Endometrial microvascular endothelial cells (primary cell): ENCODE results near the gene PTPN5. TPM values are rescaled to one million over a fixed set of nuclear protein-coding genes. Genes with fewer than 3 reads are reported as not detected.
"Not testable (repeated sequence)": the region's sequence is repeated elsewhere in the genome, so short reads cannot be mapped to it uniquely, and the experiment has no call there.

Experiments
- in situ Hi-C: cut with HindIII; loops from 2 replicates; pipeline ENCODE4 v1.10.0; 2017; ENCODE audit warnings: low sequenced_read_pairs, low pct_unique_long_range_greater_than_20kb; ENCODE audit errors: inconsistent ontology term
- total RNA-seq: library from RNA; depleted of rRNA; stranded (reverse); fragments of >200 nt; gene quantifications from one replicate; pipeline ENCODE4 v1.2.3, GENCODE V29; 2015; ENCODE audit errors: inconsistent ontology term

Gene PTPN5
- total RNA-seq, 1 donor from 2014 or later: not detected

DNA sequence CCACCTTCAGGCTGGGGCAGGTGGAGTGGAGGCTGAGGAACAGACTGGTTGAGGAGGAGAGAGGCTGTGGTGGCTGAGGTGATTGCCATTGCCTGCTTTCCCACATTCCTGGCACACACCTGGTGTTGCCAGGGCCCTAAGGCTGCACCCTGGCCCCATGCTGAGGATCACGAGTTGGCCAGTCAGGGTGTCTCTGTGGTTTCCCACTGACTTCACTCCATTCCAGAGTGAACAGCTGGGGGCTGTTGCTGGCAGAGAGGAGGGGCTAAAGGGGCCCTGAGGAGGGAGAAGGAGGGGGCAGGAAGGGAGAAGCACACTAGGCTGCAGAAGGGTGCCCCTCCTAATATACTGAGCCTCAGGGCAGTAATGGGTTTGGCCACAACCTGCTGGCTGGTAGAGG lies 91.2 kb downstream of the PTPN5 start:
- in situ Hi-C loops: no loop called here

DNA sequence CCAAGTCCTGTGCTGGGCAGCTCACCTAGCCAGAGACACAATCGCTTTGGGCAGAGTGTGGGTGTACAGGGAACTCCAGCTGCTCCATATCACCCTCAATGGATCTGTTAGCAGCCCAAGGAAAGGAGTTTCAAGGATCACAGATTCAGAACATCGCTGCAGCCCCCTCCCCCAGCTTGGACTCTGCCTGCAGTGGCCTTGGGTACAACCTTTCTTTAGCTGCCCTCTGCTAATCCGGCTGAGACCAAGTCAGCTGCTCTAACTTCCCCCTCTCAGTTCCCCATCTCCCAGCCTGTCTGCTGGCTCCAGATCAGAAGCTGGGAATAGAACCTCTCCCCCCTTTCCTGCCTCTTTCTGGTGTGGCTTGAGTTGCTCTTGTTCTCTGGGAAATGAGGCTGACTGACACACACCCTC lies 91.7 kb downstream of the PTPN5 start:
- in situ Hi-C loops: no loop called here

- in situ Hi-C loops: no loop called here
These were observed 92.4 kb downstream of the PTPN5 start for GRCh38 chr11:18699269-18699596.

GRCh38 chr11:18698341-18699268 lies 93.0 kb downstream of the PTPN5 start, which contains the start of gene TMEM86A:
TMEM86A (plus strand) TSS chr11:18698779; CDS start chr11:18698887, 108 bp downstream.
- in situ Hi-C loops: no loop called here

GRCh38 chr11:18697576-18697975 lies 94.0 kb downstream of the PTPN5 start:
- in situ Hi-C loops: no loop called here

- in situ Hi-C loops: no loop called here
These were observed 94.9 kb downstream of the PTPN5 start for GRCh38 chr11:18696638-18697225.

GRCh38 chr11:18692941-18693760 lies 98.4 kb downstream of the PTPN5 start:
- in situ Hi-C loops: no loop called here

GRCh38 chr11:18691467-18692140 lies 100.0 kb downstream of the PTPN5 start:
- in situ Hi-C loops: not testable (repeated sequence)

- in situ Hi-C loops: no loop called here
These were observed 107.3 kb downstream of the PTPN5 start for GRCh38 chr11:18684267-18684666.

DNA sequence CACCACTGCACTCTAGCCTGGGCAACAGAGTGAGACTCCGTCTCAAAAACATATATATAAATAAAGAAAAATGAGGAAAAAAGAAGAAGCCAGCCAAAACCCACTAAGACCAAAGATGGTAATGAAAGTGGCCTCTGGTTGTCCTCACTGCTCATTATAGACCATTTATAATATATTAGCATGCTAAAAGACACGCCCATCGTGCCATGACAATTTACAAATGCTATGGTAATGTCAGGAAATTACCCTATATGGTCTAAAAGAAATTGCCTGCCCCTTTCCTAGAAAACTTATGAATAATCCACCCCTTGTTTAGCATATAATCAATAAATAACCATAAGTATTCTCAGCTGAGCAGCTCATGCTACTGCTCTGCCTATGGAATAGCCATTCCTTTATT lies 109.1 kb downstream of the PTPN5 start:
- in situ Hi-C loops: no loop called here

DNA sequence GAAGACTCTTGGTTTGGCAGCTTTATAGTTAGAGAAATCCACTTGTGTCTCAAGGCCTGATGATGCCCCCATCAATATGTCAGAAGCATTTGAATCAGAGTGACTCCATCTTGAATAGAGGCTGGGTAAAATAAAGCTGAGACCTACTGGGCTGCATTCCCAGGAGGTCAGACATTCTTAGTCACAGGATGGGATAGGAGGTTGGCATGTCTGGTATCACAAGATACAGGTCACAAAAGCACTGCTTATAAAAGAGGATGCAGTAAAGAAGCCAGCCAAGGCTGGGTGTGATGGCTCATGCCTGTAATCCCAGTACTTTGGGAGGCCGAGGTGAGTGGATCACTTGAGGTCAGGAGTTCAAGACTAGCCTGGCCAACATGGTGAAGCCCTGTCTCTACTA lies 109.6 kb downstream of the PTPN5 start:
- in situ Hi-C loops: not testable (repeated sequence)

Other genes with a start within 250 kb of the PTPN5 start
- 26.8 TPM for gene UEVLD, start 203.1 kb downstream of the PTPN5 start, total RNA-seq
- gene MISFA, start 192.0 kb downstream of the PTPN5 start, total RNA-seq: 1.1 TPM
- 16.8 TPM for gene SPTY2D1, start 157.5 kb downstream of the PTPN5 start, total RNA-seq
- 0.46 TPM for gene TMEM86A, start 93.0 kb downstream of the PTPN5 start, total RNA-seq
- 0.09 TPM for gene IGSF22, start 65.6 kb downstream of the PTPN5 start, total RNA-seq
- gene MRGPRX1, start 147.6 kb upstream of the PTPN5 start, total RNA-seq: not detected